CD14-positive monocyte (primary cell): ENCODE data around the gene LGR5. TPM values are rescaled to one million over a fixed set of nuclear protein-coding genes. Genes with fewer than 3 reads are reported as not detected.

ENCODE experiments used
- DNase-seq, 3 donors: peaks; one replicate each; pipeline ENCODE4 v3.0.0-alpha.2; 2011 to 2022
- H2AFZ ChIP-seq: 2 replicates; pipeline ENCODE4 v1.6.0; 2012; ENCODE audit warnings: mild to moderate bottlenecking, low read depth, low read length, inconsistent platforms; ENCODE audit not compliant: insufficient read depth, poor library complexity, severe bottlenecking
- H3K27ac ChIP-seq, 2 donors: 1 replicate in 1 of 2; 2 replicates in 1 of 2; pipeline ENCODE4 v1.5.1; 2012 to 2013; ENCODE audit warnings: low read length in 2 of 2, control low read depth in 1 of 2, inconsistent platforms in 1 of 2, low read depth in 1 of 2, mild to moderate bottlenecking in 1 of 2
- H3K27me3 ChIP-seq, 2 donors: one replicate each; pipeline versions ENCODE4 v1.6.0 to v1.6.1; 2011 to 2013; ENCODE audit warnings: low read length in 2 of 2; ENCODE audit not compliant: control insufficient read depth in 2 of 2, insufficient read depth in 2 of 2
- H3K36me3 ChIP-seq, 2 donors: replicated peaks in 1 of 2; 1 replicate in 1 of 2; 2 replicates in 1 of 2; pipeline versions ENCODE4 v1.5.1 to v1.6.1; 2012 to 2013; ENCODE audit warnings: low read length in 2 of 2, control low read depth in 1 of 2, inconsistent platforms in 1 of 2, mild to moderate bottlenecking in 1 of 2; ENCODE audit not compliant: insufficient read depth in 2 of 2, control insufficient read depth in 1 of 2
- H3K4me1 ChIP-seq, 2 donors: 1 replicate in 1 of 2; 2 replicates in 1 of 2; pipeline versions ENCODE4 v1.5.1 to v1.6.1; 2012 to 2013; ENCODE audit warnings: low read length in 2 of 2, control low read depth in 1 of 2, inconsistent platforms in 1 of 2, mild to moderate bottlenecking in 1 of 2, moderate library complexity in 1 of 2; ENCODE audit not compliant: insufficient read depth in 2 of 2, control insufficient read depth in 1 of 2
- H3K4me2 ChIP-seq: replicated peaks from 2 replicates; pipeline ENCODE3; 2012; ENCODE audit warnings: low read length, moderate library complexity, mild to moderate bottlenecking; ENCODE audit not compliant: poor library complexity, severe bottlenecking; ENCODE audit errors: extremely low read depth
- H3K4me3 ChIP-seq, 3 experiments: fragments of 200-600 bp in 1 of 3; sonication (generic) in 1 of 3; replicated peaks in 1 of 3; 1 replicate in 2 of 3; 2 replicates in 1 of 3; pipeline ENCODE4 v1.5.1; 2011 to 2013; ENCODE audit warnings: low read length in 3 of 3, mild to moderate bottlenecking in 3 of 3, control low read depth in 2 of 3, low read depth in 2 of 3, inconsistent platforms in 1 of 3, moderate library complexity in 1 of 3
- H3K79me2 ChIP-seq: 2 replicates; pipeline ENCODE4 v1.6.0; 2012; ENCODE audit warnings: mild to moderate bottlenecking, control low read depth, inconsistent platforms, low read length, moderate library complexity; ENCODE audit not compliant: insufficient read depth
- H3K9ac ChIP-seq: 2 replicates; pipeline ENCODE4 v1.6.0; 2017; ENCODE audit warnings: low read length, mild to moderate bottlenecking; ENCODE audit not compliant: insufficient read depth, poor library complexity, severe bottlenecking
- H3K9me3 ChIP-seq, 2 donors: replicated peaks in 1 of 2; 1 replicate in 1 of 2; 2 replicates in 1 of 2; pipeline versions ENCODE4 v1.5.1 to v1.6.1; 2012 to 2013; ENCODE audit warnings: low read length in 2 of 2, control low read depth in 1 of 2; ENCODE audit not compliant: control insufficient read depth in 1 of 2, insufficient read depth in 1 of 2
- H4K20me1 ChIP-seq: 2 replicates; pipeline ENCODE4 v1.6.0; 2012; ENCODE audit warnings: mild to moderate bottlenecking, low read length, control low read depth, moderate library complexity; ENCODE audit not compliant: insufficient read depth
- H3K27ac Mint-ChIP-seq, 7 donors: one replicate each; pipeline ENCODE4 v1.8.0; 2020; ENCODE audit warnings: mild to moderate bottlenecking in 7 of 7, mixed read lengths in 7 of 7, moderate library complexity in 6 of 7, inconsistent platforms in 2 of 7
- H3K27me3 Mint-ChIP-seq, 3 donors: one replicate each; pipeline ENCODE4 v1.8.0; 2021 to 2022; ENCODE audit warnings: low read depth in 3 of 3, mild to moderate bottlenecking in 3 of 3, mixed read lengths in 3 of 3, moderate library complexity in 3 of 3, inconsistent platforms in 1 of 3
- H3K36me3 Mint-ChIP-seq, 2 donors: one replicate each; pipeline ENCODE4 v1.8.0; 2020; ENCODE audit warnings: mixed read lengths in 2 of 2, inconsistent platforms in 1 of 2, mild to moderate bottlenecking in 1 of 2
- H3K4me1 Mint-ChIP-seq: one replicate; pipeline ENCODE4 v1.8.0; 2020; ENCODE audit warnings: mild to moderate bottlenecking, mixed read lengths
- H3K4me3 Mint-ChIP-seq, 2 donors: one replicate each; pipeline ENCODE4 v1.8.0; 2020; ENCODE audit warnings: mild to moderate bottlenecking in 2 of 2, mixed read lengths in 2 of 2, moderate library complexity in 1 of 2
- H3K9me3 Mint-ChIP-seq, 7 donors: one replicate each; pipeline ENCODE4 v1.8.0; 2020 to 2022; ENCODE audit warnings: mixed read lengths in 7 of 7, mild to moderate bottlenecking in 6 of 7, moderate library complexity in 6 of 7, inconsistent platforms in 2 of 7
- CTCF ChIP-seq: fragments of 200-600 bp; IDR thresholded peaks from one replicate; pipeline ENCODE4 v1.8.0; 2022; ENCODE audit warnings: antibody characterized with exemption, mild to moderate bottlenecking
- WGBS: methylation state at CpG from one replicate; pipeline ENCODE4 v1.1.5; 2013; ENCODE audit warnings: missing lambda C conversion rate; ENCODE audit not compliant: insufficient coverage; 5-methylcytosine and 5-hydroxymethylcytosine counted together
- intact Hi-C, 2 donors: fragments of 100-400 bp; cut with micrococcal nuclease; formaldehyde crosslinking; loops; one replicate each; pipeline versions ENCODE4 v1.15.0 to v1.15.1; 2023
- polyA plus RNA-seq, 3 donors: library from polyadenylated mRNA; depleted of rRNA in 1 of 3; unstranded in 2 of 3; stranded (reverse) in 1 of 3; fragments of 300-500 nt in 2 of 3; fragments of >200 nt in 1 of 3; fragmentation: Illumina TruSeq in 2 of 3; gene quantifications; 1 replicate in 2 of 3; 2 replicates in 1 of 3; pipeline ENCODE4 v1.2.3, GENCODE V29; 2012 to 2021

Gene LGR5
- polyA plus RNA-seq, 3 donors = not detected

GRCh38 chr12:71426300-71427047, 13.1 kb upstream of the LGR5 start:
- no peak for TF ChIP-seq CTCF
- Histone ChIP-seq H2AFZ (no peak overlapping the region), H3K4me2 (no peak overlapping the region), H3K9ac (no peak overlapping the region), H3K4me3 (no peak overlapping the region), H4K20me1 (no peaks in the 10 kb centered on the region), H3K27ac (no peak overlapping the region), H3K27me3 (no peaks in the 10 kb centered on the region), H3K36me3 (no peaks in the 10 kb centered on the region), H3K4me1 (no peaks in the 10 kb centered on the region), H3K9me3 (peaks cover 0 to 2% of the 10 kb centered on the region in 2 donors), H3K79me2 (no peaks in the 10 kb centered on the region)
- Mint-ChIP-seq H3K36me3 (no peaks in the 10 kb centered on the region), H3K27ac (no peak overlapping the region), H3K27me3 (peaks cover 0 to 1% (median 0%) of the 10 kb centered on the region in 3 donors), H3K4me1 (no peaks in the 10 kb centered on the region), H3K9me3 (peaks cover 0 to 3% (median 0%) of the 10 kb centered on the region in 7 donors), H3K4me3 (no peak overlapping the region)
- intact Hi-C loops = no loop called here
- no peak for DNase-seq
- no CpG with 5 or more reads among the region's 3 CpGs for WGBS

- H3K4me2 ChIP-seq = no peak overlapping the region
- no peaks in the 10 kb centered on the region for H3K4me1 ChIP-seq
- DNase-seq = no peak
- no peaks in the 10 kb centered on the region for H3K36me3 Mint-ChIP-seq
- WGBS = no CpG with 5 or more reads among the region's 1 CpG
- H3K27ac Mint-ChIP-seq = no peak overlapping the region
- no peak overlapping the region for H3K4me3 Mint-ChIP-seq
- H3K27me3 Mint-ChIP-seq = peaks cover 0 to 5% (median 2%) of the 10 kb centered on the region in 3 donors
- H3K9ac ChIP-seq = no peak overlapping the region
- peaks cover 2 to 3% of the 10 kb centered on the region in 2 donors for H3K9me3 ChIP-seq
- H3K27me3 ChIP-seq = no peaks in the 10 kb centered on the region
- no peak for TF ChIP-seq CTCF
- no peaks in the 10 kb centered on the region for H3K79me2 ChIP-seq
- no peak overlapping the region for H3K4me3 ChIP-seq
- H2AFZ ChIP-seq = no peak overlapping the region
- no peaks in the 10 kb centered on the region for H4K20me1 ChIP-seq
- H3K9me3 Mint-ChIP-seq = peaks cover 7 to 19% (median 14%) of the 10 kb centered on the region in 7 donors
- no peak overlapping the region for H3K27ac ChIP-seq
- no peaks in the 10 kb centered on the region for H3K36me3 ChIP-seq
- intact Hi-C loops = no loop called here
- no peaks in the 10 kb centered on the region for H3K4me1 Mint-ChIP-seq
Measured at GRCh38 chr12:71430756-71431155, 8.8 kb upstream of the LGR5 start.
